K562 (cell line): ENCODE measurements around the gene ZFYVE27. TPM values are rescaled to one million over a fixed set of nuclear protein-coding genes. Genes with fewer than 3 reads are reported as not detected.
A peak's percentile ranks its signal among the peaks of the same experiment; 100 is the strongest.

ENCODE experiments used
- AFF4 ChIP-seq: sonication (generic); formaldehyde crosslinking; IDR thresholded peaks from 2 replicates; pipeline ENCODE4 v1.8.0; 2023; ENCODE audit warnings: mild to moderate bottlenecking, missing genetic modification reagents
- CBFA2T2 ChIP-seq: fragments of 450-650 bp; conservative IDR thresholded peaks from 2 replicates; pipeline ENCODE4 v1.6.1; 2017; ENCODE audit warnings: mild to moderate bottlenecking
- CHCHD3 ChIP-seq: fragments of 250-450 bp; sonication (Bioruptor Pico); IDR thresholded peaks from 2 replicates; pipeline ENCODE4 v2.1.2; 2022; ENCODE audit warnings: mild to moderate bottlenecking
- DPF2 ChIP-seq: fragments of 450-650 bp; IDR thresholded peaks from 2 replicates; pipeline ENCODE4 v1.6.1; 2016
- ETV1 ChIP-seq: fragments of 450-650 bp; conservative IDR thresholded peaks from 2 replicates; pipeline ENCODE4 v1.6.1; 2016; ENCODE audit warnings: missing genetic modification characterization, control low read depth, low read depth, missing compliant biosample characterization
- FOXJ2 ChIP-seq: fragments of 200-800 bp; sonication (Bioruptor generic); IDR thresholded peaks from 2 replicates; pipeline ENCODE4 v1.6.1; 2016; ENCODE audit warnings: missing genetic modification characterization, missing compliant biosample characterization
- KLF6 ChIP-seq: fragments of 250-450 bp; sonication (Bioruptor Pico); IDR thresholded peaks from 2 replicates; pipeline ENCODE4 v1.4.0; 2020; ENCODE audit warnings: mild to moderate bottlenecking, moderate library complexity, borderline replicate concordance
- MCM5 ChIP-seq: fragments of 450-650 bp; IDR thresholded peaks from 2 replicates; pipeline ENCODE4 v1.6.1; 2016; ENCODE audit warnings: low read depth
- NONO ChIP-seq, 2 experiments: fragments of 200-400 bp in 1 of 2; fragments of 450-650 bp in 1 of 2; formaldehyde crosslinking in 1 of 2; IDR thresholded peaks; 2 replicates each; pipeline ENCODE4 v1.6.1; 2017; ENCODE audit warnings: low read depth in 2 of 2, mild to moderate bottlenecking in 2 of 2, moderate library complexity in 2 of 2, low read length in 1 of 2
- ZNF316 ChIP-seq: fragments of 450-650 bp; IDR thresholded peaks from 2 replicates; pipeline ENCODE4 v1.6.1; 2016
- ZNF354B ChIP-seq: fragments of 250-450 bp; sonication (Bioruptor Pico); IDR thresholded peaks from 2 replicates; pipeline ENCODE4 v1.4.0; 2020
- ZNF766 ChIP-seq: fragments of 200-800 bp; sonication (Bioruptor generic); conservative IDR thresholded peaks from 2 replicates; pipeline ENCODE4 v1.6.1; 2016; ENCODE audit warnings: missing genetic modification characterization, missing compliant biosample characterization
- polyA plus RNA-seq, 8 experiments: library from polyadenylated mRNA; depleted of rRNA in 4 of 8; stranded (reverse) in 5 of 8; unstranded in 3 of 8; fragments of >200 nt; fragmentation: Nextera tagmentation in 2 of 8; fragmentation: Illumina TruSeq in 1 of 8; extraction: Ambion mirVana in 2 of 8; extraction: Trizol in 1 of 8; gene quantifications; 2 replicates each; pipeline versions ENCODE4 v1.2.1 to v1.2.3, GENCODE V29; 2011 to 2014; ENCODE audit warnings: inconsistent platforms in 1 of 8, missing spikeins in 1 of 8
- total RNA-seq, 7 experiments: library from RNA; depleted of rRNA in 6 of 7; stranded (reverse); fragments of >200 nt in 6 of 7; fragmentation: Illumina TruSeq in 2 of 7; extraction: Trizol in 2 of 7; gene quantifications; 2 replicates each; pipeline versions ENCODE4 v1.2.1 to v1.2.3, GENCODE V29; 2011 to 2021; ENCODE audit warnings: low replicate concordance in 1 of 7
- TF ChIP-seq, protein P1 (sequence below), 2 experiments: fragments of 450-650 bp; formaldehyde crosslinking in 1 of 2; IDR thresholded peaks; 2 replicates each; pipeline versions ENCODE4 v1.4.0 to v1.6.1; 2014 to 2020; ENCODE audit warnings: mild to moderate bottlenecking in 2 of 2, borderline replicate concordance in 1 of 2, low read depth in 1 of 2
- TF ChIP-seq, protein P2 (sequence below): fragments of 450-650 bp; IDR thresholded peaks from 2 replicates; pipeline ENCODE4 v1.6.1; 2017; ENCODE audit warnings: mild to moderate bottlenecking, moderate library complexity

The ZFYVE27 gene
- total and polyA plus RNA-seq, 9 of the 15 experiments (the other 6 are each of a cell fraction or from before 2014, with no cell fraction given), result 0.81 to 21.9 (median 15.3) TPM

DNA sequence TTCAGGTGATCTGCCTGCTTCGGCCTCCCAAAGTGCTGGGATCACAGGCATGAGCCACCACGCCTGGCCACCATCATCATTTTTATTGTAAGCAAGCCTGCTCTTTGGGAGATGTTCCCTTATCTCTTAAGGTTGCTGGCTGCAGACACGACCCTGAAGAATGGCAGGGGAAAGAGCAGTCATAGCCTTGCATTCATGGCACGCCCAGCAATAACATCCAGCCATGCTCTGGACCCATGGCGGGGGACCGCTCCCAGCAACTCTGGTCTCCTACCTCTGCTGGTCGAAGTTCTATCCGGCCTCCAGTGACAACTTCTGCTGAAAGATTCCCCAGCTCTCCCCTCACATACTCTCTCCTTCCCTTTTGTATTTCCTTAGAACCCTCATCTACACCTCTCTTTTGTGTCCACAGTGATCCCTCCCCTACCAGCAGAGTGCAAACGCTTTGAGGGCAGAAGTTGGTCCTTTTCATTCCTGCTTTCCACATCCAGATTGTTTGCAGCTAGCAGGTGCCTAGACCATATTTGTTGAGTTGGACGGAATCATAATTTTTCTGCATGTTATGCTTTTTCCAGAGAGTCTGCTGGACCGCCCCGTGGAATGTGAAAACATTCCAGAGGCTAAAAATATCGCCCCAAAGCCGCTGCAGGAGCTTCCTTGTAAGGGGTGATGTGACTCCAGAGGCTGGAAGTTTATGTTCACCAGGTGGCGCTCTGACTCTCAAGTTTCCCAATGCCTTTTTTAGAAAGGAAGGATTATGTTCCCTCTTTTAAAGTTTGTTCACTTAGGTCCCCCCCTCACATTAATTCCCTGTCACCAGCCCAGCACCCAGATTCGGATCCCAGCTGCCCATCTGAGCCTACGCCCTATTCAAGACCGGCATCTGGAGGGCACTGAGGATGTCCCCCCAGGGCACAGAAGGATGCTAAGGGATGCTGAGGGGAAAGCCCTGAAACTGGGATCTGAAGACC, 27.7 kb upstream of the ZFYVE27 start (continued):
- TF ChIP-seq, protein P1, sequence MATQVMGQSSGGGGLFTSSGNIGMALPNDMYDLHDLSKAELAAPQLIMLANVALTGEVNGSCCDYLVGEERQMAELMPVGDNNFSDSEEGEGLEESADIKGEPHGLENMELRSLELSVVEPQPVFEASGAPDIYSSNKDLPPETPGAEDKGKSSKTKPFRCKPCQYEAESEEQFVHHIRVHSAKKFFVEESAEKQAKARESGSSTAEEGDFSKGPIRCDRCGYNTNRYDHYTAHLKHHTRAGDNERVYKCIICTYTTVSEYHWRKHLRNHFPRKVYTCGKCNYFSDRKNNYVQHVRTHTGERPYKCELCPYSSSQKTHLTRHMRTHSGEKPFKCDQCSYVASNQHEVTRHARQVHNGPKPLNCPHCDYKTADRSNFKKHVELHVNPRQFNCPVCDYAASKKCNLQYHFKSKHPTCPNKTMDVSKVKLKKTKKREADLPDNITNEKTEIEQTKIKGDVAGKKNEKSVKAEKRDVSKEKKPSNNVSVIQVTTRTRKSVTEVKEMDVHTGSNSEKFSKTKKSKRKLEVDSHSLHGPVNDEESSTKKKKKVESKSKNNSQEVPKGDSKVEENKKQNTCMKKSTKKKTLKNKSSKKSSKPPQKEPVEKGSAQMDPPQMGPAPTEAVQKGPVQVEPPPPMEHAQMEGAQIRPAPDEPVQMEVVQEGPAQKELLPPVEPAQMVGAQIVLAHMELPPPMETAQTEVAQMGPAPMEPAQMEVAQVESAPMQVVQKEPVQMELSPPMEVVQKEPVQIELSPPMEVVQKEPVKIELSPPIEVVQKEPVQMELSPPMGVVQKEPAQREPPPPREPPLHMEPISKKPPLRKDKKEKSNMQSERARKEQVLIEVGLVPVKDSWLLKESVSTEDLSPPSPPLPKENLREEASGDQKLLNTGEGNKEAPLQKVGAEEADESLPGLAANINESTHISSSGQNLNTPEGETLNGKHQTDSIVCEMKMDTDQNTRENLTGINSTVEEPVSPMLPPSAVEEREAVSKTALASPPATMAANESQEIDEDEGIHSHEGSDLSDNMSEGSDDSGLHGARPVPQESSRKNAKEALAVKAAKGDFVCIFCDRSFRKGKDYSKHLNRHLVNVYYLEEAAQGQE (IDR thresholded peaks at IDR 0.05; ENCODE audit: borderline replicate concordance), result peak; percentile 74; the same call in 1 of the 2 replicates
- TF ChIP-seq, protein P1 (CRISPR knock-in tag; IDR thresholded peaks at IDR 0.05; ENCODE audit: low read depth), result no peak
- TF ChIP-seq DPF2, result no peak
- no peak for TF ChIP-seq MCM5
- TF ChIP-seq NONO (IDR thresholded peaks at IDR 0.05; ENCODE audit: low read depth in 2 of 2, low read length in 1 of 2), result no peak
- no peak for TF ChIP-seq ZNF354B (CRISPR knock-in tag)
- TF ChIP-seq, protein P2, sequence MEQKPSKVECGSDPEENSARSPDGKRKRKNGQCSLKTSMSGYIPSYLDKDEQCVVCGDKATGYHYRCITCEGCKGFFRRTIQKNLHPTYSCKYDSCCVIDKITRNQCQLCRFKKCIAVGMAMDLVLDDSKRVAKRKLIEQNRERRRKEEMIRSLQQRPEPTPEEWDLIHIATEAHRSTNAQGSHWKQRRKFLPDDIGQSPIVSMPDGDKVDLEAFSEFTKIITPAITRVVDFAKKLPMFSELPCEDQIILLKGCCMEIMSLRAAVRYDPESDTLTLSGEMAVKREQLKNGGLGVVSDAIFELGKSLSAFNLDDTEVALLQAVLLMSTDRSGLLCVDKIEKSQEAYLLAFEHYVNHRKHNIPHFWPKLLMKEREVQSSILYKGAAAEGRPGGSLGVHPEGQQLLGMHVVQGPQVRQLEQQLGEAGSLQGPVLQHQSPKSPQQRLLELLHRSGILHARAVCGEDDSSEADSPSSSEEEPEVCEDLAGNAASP, result no peak
- no peak for TF ChIP-seq CHCHD3 (CRISPR knock-in tag)
- TF ChIP-seq KLF6 (CRISPR knock-in tag), result no peak
- TF ChIP-seq FOXJ2 (tag), result no peak
- no peak for TF ChIP-seq ZNF766 (CRISPR knock-in tag)
- TF ChIP-seq AFF4 (CRISPR knock-in tag), result no peak
- peak; percentile 47 for TF ChIP-seq ZNF316
- TF ChIP-seq ETV1, result no peak
- no peak for TF ChIP-seq CBFA2T2
